AG04450 (cell line): Measurements from ENCODE around the gene SLTM. TPM values are rescaled to one million over a fixed set of nuclear protein-coding genes. Genes with fewer than 3 reads are reported as not detected.

Source experiments
- CTCF ChIA-PET: fragments of 300-600, 350-600 bp; formaldehyde crosslinking; extraction: SDS; loops from one replicate; lab custom pipeline; 2022; ENCODE audit warnings: antibody characterized with exemption, inconsistent platforms; lab: Charles Lee
- POLR2A ChIA-PET: fragments of 350-600 bp; formaldehyde crosslinking; extraction: SDS; loops from one replicate; lab custom pipeline; 2021; ENCODE audit warnings: antibody characterized with exemption, inconsistent platforms; lab: Yijun Ruan, JAX
- DNase-seq: peaks from one replicate; pipeline ENCODE4 v3.0.0-alpha.2; 2011; ENCODE audit warnings: low read depth, low spot score
- H3K27ac ChIP-seq: one replicate; pipeline ENCODE4 v1.5.1; 2012; ENCODE audit warnings: low read depth, low read length, control low read depth
- H3K27me3 ChIP-seq: one replicate; pipeline ENCODE4 v1.6.0; 2012; ENCODE audit warnings: low read length; ENCODE audit not compliant: control insufficient read depth, insufficient read depth
- H3K4me3 ChIP-seq: 2 replicates; pipeline ENCODE4 v1.5.1; 2011; ENCODE audit warnings: mild to moderate bottlenecking, low read depth, low read length, control low read depth
- H3K9me3 ChIP-seq: 2 replicates; pipeline ENCODE4 v1.5.1; 2012; ENCODE audit warnings: low read length; ENCODE audit not compliant: control insufficient read depth, insufficient read depth
- CTCF ChIP-seq: IDR thresholded peaks from 2 replicates; pipeline ENCODE4 v1.5.1; 2011; ENCODE audit warnings: low read depth, low read length, control low read depth, inconsistent platforms
- polyA plus RNA-seq: library from polyadenylated mRNA; depleted of rRNA; stranded (reverse); fragments of >200 nt; gene quantifications from 2 replicates; pipeline ENCODE4 v1.2.3, GENCODE V29; 2011

The SLTM gene
- polyA plus RNA-seq, 1 experiment: 36.2 TPM

- CTCF ChIA-PET: no interaction called here
- no peak overlapping the region for H3K27ac ChIP-seq
- POLR2A ChIA-PET: interaction anchor here (0.6 kb wide), 1 partner anchor 370 kb away, joined by 3 read pairs; no protein-coding TSS in a partner anchor
Measured at GRCh38 chr15:58977887-58978286, 44.4 kb upstream of the SLTM start.

GRCh38 chr15:58967479-58967878 is 34.0 kb upstream of the SLTM start:
- no peak overlapping the region for H3K27ac ChIP-seq
- H3K4me3 ChIP-seq: no peak overlapping the region
- no peaks in the 10 kb centered on the region for H3K27me3 ChIP-seq
- no peak for TF ChIP-seq CTCF
- POLR2A ChIA-PET: no interaction called here
- CTCF ChIA-PET: interaction anchor here (1.4 to 2.4 kb wide), 4 partner anchors 9 to 561 kb away, joined by 4 to 10 read pairs (median 6); no protein-coding TSS in a partner anchor
- no peaks in the 10 kb centered on the region for H3K9me3 ChIP-seq
- no peak for DNase-seq

More at GRCh38 chr15:58977887-58978286, 44.4 kb upstream of the SLTM start:
- TF ChIP-seq CTCF: no peak
- H3K9me3 ChIP-seq: no peaks in the 10 kb centered on the region
- H3K4me3 ChIP-seq: no peak overlapping the region
- H3K27me3 ChIP-seq: peaks cover 2% of the 10 kb centered on the region
- no peak for DNase-seq

GRCh38 chr15:58966698-58967097 is 33.2 kb upstream of the SLTM start:
- H3K4me3 ChIP-seq: no peak overlapping the region
- H3K27me3 ChIP-seq: no peaks in the 10 kb centered on the region
- no peak for TF ChIP-seq CTCF
- no peak overlapping the region for H3K27ac ChIP-seq
- no peak for DNase-seq
- ChIA-PET POLR2A (no interaction called here), CTCF (interaction anchor here (2.0 to 2.4 kb wide), 2 partner anchors 10 to 13 kb away, joined by 8 to 10 read pairs; no protein-coding TSS in a partner anchor)
- no peaks in the 10 kb centered on the region for H3K9me3 ChIP-seq

- POLR2A ChIA-PET: no interaction called here
- Histone ChIP-seq H3K4me3 (no peak overlapping the region), H3K27ac (no peak overlapping the region), H3K27me3 (no peaks in the 10 kb centered on the region), H3K9me3 (no peaks in the 10 kb centered on the region)
- no peak for DNase-seq
- CTCF ChIA-PET: interaction anchor here (0.5 to 1.8 kb wide), 3 partner anchors 11 to 570 kb away, joined by 3 to 4 read pairs (median 3); no protein-coding TSS in a partner anchor
- no peak for TF ChIP-seq CTCF
Measured at GRCh38 chr15:58962662-58963565, 29.4 kb upstream of the SLTM start.

- ChIA-PET POLR2A (no interaction called here), CTCF (interaction anchor here (0.6 kb wide), 1 partner anchor 30 kb away, joined by 3 read pairs; no protein-coding TSS in a partner anchor)
- H3K9me3 ChIP-seq: no peaks in the 10 kb centered on the region
- no peak overlapping the region for H3K4me3 ChIP-seq
- no peaks in the 10 kb centered on the region for H3K27me3 ChIP-seq
- no peak overlapping the region for H3K27ac ChIP-seq
- no peak for TF ChIP-seq CTCF
- DNase-seq: no peak
Measured at GRCh38 chr15:58962136-58962535, 28.7 kb upstream of the SLTM start.
